ENCODE results near the gene AMIGO2.
"Not testable (repeated sequence)": the region's sequence is repeated elsewhere in the genome, so short reads cannot be mapped to it uniquely, and the experiment has no call there.

Gene AMIGO2

DNA sequence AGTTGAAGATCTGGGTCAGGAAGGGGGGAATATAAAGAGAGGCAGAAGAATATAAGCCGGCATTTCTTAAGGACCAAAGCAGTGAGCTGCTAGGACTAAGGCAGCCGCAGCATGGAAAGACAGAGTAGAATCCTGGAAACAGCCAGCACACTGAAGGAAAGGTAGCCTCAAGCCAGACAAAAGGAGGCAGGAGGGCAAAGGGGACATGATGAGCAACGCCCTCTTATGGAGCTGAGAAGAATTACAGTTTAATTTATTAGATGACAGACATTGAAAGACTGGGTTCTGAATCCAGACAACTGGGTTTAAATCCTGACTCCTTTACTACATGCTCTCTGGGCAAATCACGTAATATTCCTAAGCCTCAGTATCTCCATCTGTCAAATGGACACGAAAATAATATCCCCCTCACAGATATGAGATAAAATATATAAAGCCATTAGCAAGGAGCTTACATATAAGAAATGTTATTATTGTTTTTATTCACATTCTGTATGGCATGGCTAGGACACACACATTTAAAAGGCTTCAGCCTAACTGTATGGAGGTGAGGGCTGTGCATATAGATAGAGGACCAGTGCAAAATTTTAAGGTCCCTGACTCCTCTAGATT, 8.4 kb downstream of the AMIGO2 start:
- DNase-seq: no peak

DNA sequence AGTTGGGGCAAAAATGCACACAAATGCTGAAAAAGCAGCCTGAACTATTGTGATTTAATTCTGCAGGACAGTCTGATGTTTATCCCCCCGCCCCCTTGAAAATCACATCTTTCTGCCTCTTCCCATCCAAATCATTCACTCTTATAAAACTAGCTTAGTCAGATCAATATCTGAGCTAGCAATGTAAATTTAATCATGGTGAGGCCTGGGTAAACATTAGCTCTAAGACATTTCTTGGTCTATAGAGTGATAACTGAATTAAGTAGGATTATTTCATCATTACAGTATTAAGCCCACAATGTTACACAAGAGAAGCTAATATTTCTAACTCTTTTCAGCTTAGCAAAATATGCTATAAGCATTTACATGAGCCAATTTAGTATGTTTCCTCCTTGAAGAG, 9.4 kb downstream of the AMIGO2 start:
- DNase-seq: no peak

DNA sequence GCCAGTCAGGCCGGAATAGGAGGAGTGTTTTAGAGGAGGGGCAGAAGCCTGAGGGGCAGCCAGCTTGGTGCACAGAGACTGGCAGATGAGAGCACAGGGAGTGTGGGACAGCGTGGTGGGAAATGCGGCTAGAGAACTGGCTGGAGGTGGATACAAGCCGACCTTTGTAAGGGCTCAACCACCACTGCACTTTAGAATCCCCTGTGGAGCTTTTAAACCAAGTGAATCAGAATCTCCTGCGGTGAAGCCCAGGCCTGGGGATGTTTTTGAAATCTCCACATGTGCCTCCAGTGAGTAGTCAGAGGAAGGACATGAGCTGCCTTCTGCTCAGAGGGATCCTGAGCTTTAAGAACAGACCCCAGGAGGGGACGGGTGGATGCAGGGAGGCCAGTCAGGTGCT, 11.2 kb downstream of the AMIGO2 start:
- DNase-seq: no peak

DNA sequence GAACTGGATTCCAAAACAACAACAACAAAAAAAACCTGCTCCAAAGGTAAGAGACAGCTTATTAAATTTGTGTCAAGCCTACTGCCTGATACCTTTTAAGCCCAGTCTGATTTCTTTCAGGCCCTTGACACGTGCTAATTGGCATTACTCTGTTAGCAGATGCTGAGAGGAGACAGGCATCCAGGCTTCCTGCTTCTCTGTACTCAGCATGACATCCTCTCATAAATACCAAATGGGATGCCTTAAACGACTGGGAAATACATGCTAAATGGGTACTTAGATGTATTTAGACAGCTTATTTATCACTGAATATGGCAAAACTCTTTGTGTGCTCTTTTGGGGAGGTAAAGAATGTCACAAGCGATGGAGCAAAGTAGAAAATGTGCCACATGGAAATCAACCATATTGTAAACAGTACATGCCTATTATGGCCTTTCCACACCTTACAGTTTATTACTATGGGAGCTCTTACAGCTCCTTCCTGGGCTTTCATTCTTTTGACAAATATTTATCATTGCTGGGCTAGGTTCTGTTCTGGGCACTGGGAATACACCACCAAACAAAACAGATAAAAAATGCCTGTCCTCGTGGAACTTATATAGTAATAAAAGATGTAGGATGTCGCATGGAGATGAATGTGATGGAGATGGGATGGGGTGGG, 11.9 kb downstream of the AMIGO2 start:
- DNase-seq: no peak

GRCh38 chr12:47067176-47067575, 12.6 kb downstream of the AMIGO2 start:
- no peak for DNase-seq

DNA sequence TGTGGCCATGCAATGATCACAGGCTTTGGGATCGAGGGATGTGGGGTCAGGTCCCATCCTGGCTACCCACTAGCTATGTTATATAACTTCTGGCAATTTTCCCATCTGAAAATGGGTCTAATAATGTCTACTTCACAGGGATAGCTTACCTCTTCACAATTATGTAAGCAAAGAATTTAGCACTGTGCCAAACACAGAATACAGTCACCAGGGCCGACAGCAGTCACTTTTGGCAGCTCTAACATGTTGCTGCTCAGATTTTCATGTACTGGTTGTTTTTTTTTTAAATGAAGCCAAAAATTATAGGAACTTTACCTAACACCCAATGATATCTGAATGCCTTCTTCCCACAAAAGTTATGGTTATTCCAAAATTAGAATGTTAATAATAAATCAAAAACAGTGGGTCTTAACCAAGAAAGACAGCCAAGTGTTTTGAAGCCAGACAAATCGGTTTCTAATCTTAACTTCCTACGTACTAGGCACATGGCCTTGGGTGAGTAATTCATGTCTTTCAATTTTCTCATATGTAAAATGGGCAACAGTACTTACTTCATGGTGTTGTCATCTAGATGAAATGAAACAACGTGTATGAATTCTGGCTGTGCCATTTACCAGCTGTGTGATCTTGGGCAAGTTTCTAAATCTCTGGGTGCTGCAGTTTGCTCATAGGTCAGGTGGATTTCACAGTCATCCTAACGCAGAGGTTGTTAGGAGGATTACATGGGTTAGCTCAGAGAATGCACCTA, 13.3 kb downstream of the AMIGO2 start:
- no peak for DNase-seq

- DNase-seq: no peak
Observed at GRCh38 chr12:47065546-47065945, 14.2 kb downstream of the AMIGO2 start.

DNA sequence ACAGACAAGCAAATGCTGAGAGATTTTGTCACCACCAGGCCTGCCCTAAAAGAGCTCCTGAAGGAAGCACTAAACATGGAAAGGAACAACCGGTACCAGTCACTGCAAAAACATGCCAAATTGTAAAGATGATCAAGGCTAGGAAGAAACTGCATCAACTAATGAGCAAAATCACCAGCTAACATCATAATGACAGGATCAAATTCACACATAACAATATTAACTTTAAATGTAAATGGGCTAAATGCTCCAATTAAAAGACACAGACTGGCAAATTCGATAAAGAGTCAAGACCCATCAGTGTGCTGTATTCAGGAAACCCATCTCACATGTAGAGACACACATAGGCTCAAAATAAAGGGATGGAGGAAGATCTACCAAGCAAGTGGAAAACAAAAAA, 21.1 kb downstream of the AMIGO2 start:
- DNase-seq: not testable (repeated sequence)

DNA sequence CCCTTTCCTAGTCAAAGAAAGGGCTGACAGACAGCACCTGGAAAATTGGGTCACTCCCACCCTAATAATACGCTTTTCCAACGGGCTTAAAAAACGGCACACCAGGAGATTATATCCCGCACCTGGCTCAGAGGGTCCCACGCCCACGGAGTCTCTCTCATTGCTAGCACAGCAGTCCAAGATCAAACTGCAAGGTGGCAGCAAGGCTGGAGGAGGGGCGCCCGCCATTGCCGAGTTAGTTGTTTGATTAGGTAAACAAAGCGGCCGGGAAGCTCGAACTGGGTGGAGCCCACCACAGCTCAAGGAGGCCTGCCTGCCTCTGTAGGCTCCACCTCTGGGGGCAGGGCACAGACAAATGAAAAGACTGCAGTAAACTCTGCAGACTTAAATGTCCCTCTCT, 22.8 kb downstream of the AMIGO2 start:
- DNase-seq: not testable (repeated sequence)

- DNase-seq: not testable (repeated sequence)
Observed at GRCh38 chr12:47055856-47056255, 23.9 kb downstream of the AMIGO2 start.

- DNase-seq: no peak
Observed at GRCh38 chr12:47054659-47055058, 25.1 kb downstream of the AMIGO2 start.

DNA sequence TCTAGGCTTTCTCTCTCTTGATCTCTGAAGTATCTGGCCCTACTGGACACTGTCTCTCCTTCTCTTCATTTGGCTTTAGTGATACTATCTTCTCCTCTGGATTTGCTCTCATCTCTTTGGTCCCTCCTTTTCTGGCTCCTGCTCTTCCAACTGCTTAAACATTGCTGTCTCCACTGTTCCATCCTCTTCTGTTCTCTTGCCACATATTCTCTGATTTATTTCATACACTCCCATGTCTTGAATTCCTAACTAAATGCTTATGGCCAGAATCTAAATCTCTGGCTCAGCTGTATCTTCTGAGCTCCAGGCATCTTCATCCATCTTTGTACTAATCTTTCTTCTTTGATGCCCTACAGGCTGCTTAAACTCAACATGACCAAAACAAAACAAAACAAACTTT, 25.8 kb downstream of the AMIGO2 start:
- DNase-seq: no peak

- no peak for DNase-seq
Observed at GRCh38 chr12:47052274-47052673, 27.5 kb downstream of the AMIGO2 start.

GRCh38 chr12:47051291-47051690, 28.5 kb downstream of the AMIGO2 start:
- not testable (repeated sequence) for DNase-seq

- DNase-seq: no peak
Observed at GRCh38 chr12:47048541-47048940, 31.2 kb downstream of the AMIGO2 start.

DNA sequence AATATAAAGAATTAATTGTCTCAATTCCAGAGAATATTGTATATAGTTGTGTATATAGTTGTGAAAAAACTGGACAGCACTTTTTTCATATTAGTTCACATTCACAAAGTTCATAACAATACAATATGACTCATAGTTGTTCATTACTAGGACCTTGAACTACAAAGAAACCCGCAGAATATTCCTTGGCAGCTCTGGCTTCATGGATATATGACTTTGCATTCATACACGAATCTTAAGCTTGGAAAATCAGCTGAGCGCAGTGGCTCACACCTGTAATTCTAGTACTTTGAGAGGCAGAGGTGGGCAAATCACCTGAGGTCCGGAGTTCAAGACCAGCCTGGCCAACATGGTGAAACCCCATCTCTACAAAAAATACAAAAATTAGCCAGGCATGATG, 38.4 kb downstream of the AMIGO2 start:
- no peak for DNase-seq

DNA sequence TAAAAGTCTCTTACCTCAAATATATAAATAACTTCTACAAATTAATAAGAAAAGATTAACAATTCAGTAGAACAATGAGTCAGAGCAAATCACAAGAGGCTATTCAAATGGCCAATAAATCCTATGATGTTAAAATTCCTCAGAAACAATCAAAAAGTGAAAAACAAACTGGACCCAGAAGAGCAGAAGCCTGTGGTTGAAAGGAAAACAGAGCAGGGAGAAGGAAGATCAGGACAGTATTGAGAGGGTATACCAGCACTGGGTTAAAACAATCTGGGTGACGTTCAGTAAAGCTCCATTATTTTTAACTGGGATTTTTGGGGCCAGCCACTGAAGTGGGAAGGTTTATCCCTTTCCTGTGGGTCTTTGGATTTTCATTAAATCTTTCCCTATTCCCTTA, 40.0 kb downstream of the AMIGO2 start:
- no peak for DNase-seq

GRCh38 chr12:47039079-47039478, 40.7 kb downstream of the AMIGO2 start:
- DNase-seq: no peak

- DNase-seq: no peak
Observed at GRCh38 chr12:47038270-47038748, 41.5 kb downstream of the AMIGO2 start.

- DNase-seq: no peak
Observed at GRCh38 chr12:47035484-47035883, 44.3 kb downstream of the AMIGO2 start.

- no peak for DNase-seq
Observed at GRCh38 chr12:47034661-47035060, 45.1 kb downstream of the AMIGO2 start.

GRCh38 chr12:47033789-47034555, 45.8 kb downstream of the AMIGO2 start:
- DNase-seq: no peak

GRCh38 chr12:47033081-47033480, 46.7 kb downstream of the AMIGO2 start:
- no peak for DNase-seq

All from effector CD8-positive, alpha-beta T cell (primary cell).